DLD1 (cell line): ENCODE measurements around the gene SOSTDC1.

Experiments
- in situ Hi-C: cut with HindIII; loops from 2 replicates; pipeline ENCODE4 v1.10.0; 2017; ENCODE audit warnings: low sequenced_read_pairs

SOSTDC1 gene

DNA sequence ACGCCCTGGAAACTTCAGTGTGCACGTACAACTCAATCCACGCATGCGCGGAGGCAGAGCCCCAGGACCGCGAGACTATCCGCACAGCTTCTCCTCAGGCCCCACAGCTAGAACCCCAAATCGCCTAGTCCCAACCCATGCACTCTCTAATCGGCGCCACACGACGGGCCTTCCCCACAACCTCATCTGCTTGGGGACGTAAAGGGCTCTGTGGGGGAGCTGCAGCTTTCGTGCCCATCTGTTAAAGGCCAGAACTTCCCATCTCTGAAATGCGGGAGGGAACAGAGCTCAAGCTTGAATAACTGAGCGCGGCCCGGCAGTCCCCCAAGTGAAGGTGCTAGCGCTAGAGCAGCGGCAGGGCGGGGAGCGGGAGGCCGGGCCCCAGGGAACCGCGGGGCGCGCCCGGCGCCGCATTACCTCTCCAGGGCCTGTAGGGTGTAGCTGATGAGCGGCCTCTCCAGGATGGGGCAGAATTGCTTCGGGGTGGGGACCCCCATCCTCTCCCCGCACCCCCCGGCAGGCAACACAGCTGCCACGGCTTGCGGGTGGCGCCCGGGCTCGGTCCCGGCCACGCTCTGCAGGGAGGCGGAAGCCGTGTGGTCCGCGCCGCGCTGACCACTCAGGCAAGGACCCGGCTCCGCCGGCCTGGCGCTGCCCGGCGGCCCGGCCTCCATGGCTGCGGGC is 44.7 kb downstream of the SOSTDC1 start:
- in situ Hi-C loops: no loop called here

DNA sequence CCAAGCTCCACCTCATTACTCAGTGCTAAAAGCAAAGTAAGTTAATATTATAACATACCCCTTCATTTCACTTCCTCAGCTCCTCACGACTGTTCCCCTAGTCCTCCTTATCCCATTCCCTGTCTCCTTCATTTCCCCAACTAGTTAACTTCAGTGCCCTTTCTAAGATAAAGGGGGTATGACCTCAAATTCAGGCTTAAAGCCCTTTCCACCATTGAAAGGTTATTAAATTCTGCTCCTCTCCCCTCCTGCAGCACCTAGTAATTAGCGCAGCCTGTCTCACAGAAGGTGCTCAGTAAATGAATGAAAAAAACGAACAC is 45.2 kb downstream of the SOSTDC1 start:
- in situ Hi-C loops: no loop called here

DNA sequence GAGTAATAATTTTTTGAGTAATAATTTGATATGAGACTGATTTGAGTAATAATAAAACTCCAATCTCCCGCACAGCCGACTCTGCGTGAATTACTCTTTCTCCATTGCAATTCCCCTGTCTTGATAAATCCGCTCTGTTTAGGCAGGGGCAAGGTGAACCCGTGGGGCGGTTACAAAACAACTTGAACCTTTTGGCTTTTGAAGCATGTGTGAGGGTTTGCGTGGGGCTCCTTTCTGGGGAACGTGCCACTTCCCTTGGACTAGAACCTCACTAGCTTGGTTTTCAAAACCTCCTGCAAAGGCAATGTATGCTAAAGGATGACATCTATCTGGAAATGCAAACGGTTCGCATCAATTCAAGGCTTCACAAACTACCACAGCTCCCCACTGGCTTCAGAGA is 45.7 kb downstream of the SOSTDC1 start:
- in situ Hi-C loops: no loop called here

DNA sequence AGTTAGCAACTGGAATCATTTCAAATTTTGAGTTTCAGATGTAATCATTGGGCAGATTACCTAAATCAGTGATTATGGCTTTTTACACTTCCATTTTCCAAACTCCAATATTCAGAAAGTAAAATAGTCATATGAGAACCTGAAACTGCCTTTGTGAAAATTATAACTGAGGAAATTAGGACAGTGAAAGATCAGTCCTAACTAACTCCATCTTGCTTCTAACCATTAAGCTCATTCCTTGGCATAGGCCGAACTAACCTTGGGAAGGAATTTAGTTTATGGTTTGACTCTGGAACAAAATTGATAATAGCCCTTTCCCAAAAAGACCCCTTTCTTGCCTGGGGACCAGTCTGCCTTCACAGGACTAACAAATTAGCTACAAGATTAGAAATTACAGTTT is 46.4 kb downstream of the SOSTDC1 start:
- in situ Hi-C loops: no loop called here

DNA sequence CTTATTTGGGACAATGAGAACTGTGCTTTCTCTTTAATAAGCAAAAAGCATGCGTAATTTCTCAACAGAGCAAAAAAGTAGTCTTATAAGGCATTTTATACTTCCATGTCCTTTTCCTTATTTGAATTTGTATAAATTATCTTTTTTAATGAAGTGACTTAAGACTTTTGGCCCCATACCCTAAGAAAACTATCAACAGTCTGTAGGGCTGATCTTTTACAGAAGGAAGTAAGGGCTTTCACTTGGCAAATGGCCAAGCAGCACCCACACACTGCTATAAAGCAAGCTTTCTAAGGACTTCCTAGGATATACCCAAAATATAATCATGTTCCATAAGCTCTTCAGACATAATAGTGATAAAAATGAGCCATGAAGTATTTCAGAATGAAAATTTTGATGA is 47.6 kb downstream of the SOSTDC1 start:
- in situ Hi-C loops: no loop called here

DNA sequence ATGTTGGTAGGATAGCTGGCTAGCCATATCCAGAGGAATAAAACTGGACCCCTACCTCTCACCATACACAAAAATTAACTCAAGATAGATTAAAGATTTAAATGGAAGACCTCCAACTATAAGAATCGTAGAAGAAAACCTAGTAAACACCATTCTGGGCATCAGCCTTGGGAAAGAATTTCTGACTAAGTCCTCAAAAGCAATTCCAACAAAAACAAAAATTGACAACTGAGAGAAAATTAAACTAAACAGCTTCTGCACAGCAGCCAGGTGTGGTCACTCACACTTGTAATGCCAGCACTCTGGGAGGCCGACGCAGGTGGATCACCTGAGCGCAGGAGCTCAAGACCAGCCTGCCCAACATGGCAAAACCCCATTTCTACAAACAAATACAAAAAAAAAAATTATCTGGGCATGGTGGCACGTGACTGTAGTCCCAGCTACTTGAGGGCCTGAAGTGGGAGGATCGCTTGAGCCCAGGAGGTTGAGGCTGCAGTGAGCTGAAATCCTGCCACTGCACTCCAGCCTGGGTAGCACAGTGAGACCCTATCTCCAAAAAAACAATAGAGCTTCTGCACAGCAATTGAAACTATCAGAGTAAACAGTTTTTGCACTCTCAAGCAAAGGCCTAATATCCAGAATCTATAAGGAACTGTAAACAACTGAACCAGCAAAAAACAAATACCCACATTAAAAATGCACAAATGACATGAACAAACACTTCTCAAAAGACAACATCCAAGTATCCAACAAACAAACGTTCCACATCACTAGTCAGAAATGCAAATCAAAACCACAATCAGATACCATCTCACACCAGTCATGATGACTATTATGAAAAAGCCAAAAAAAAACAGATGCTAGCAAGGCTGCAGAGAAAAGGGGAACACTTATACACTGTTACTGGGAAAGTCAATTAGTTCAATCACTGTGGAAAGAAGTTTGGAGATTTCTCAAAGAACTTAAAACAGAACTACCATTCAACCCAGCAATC is 49.0 kb downstream of the SOSTDC1 start:
- in situ Hi-C loops: no loop called here

DNA sequence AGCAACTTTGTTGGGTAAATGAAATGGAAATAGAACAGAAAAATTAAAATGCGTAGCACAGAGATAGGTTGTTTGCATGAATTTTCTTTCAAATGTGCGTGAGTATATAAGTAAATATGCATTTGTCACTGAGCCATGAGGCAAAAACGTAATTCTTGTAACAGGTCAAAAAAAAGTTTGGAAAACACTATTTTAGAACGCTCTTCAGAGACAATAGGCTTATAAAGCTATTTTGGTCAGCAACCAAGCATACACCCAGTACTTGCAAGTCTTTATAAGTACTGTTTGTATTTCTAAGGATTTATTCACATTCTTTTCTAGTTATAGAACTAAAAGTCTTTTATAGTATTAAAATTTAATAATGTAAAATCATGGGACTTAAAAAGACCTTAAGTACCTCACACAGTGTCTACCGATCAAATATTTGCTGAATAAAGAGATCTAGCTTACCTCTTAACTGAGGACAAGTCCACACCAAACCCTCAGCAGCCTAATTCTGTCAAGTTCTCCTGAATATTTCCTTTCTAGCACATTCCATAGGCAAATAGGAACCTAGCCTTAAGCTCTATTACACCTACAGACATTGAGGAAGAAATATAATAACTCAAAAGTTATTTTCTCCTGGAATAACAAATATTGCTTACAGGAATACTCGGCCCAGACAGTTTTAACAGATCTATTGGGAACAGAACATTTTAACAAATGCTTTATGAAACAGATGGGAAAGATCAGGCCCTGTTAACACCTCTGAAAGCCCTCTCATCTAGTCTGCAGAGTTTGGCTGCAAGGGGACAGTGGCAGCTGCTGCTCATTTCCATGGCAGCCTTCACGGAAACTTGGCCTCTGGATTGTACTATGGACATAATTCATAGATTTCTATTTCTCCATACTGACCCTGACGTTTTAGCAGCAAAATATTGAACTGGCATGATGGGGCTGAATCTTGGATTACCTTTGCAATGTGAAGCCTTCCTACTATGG is 53.0 kb downstream of the SOSTDC1 start:
- in situ Hi-C loops: no loop called here
